H1 (cell line): ENCODE results near the gene SGMS1. TPM values are rescaled to one million over a fixed set of nuclear protein-coding genes. Genes with fewer than 3 reads are reported as not detected.
A peak's percentile ranks its signal among the peaks of the same experiment; 100 is the strongest.

Source experiments
- CTCF ChIA-PET: fragments of 300-600 bp; sonication (Branson Sonifier 250); formaldehyde crosslinking; loops from one replicate; lab custom pipeline; 2021; ENCODE audit not compliant: partially characterized antibody; lab: Charles Lee
- POLR2A ChIA-PET: fragments of 300-600 bp; sonication (Branson Sonifier 250); formaldehyde crosslinking; loops from one replicate; lab custom pipeline; 2021; ENCODE audit warnings: inconsistent platforms; ENCODE audit not compliant: partially characterized antibody; lab: Charles Lee
- DNase-seq, 2 experiments: peaks; one replicate each; pipeline versions ENCODE4 v3.0.0 to v3.0.0-alpha.2; 2010 to 2022; ENCODE audit warnings: low spot score in 2 of 2, low read depth in 1 of 2, mixed read lengths in 1 of 2
- FAIRE-seq: peaks from 2 replicates; lab custom pipeline; 2011; peaks lifted over from hg19 to GRCh38; lab: Jason Lieb, UNC
- H2AFZ ChIP-seq: 2 replicates; pipeline ENCODE4 v1.8.1; 2012; ENCODE audit warnings: low read length, inconsistent platforms
- H2AK5ac ChIP-seq: 2 replicates; pipeline ENCODE4 v1.6.1; 2013; ENCODE audit warnings: low read depth, low read length
- H2BK120ac ChIP-seq: replicated peaks from 2 replicates; pipeline ENCODE3; 2013; ENCODE audit warnings: low read depth, low read length, inconsistent platforms
- H2BK12ac ChIP-seq: 2 replicates; pipeline ENCODE4 v1.6.1; 2013; ENCODE audit warnings: low read depth, low read length
- H2BK15ac ChIP-seq: 2 replicates; pipeline ENCODE4 v1.6.1; 2013; ENCODE audit warnings: low read length
- H2BK20ac ChIP-seq: 2 replicates; pipeline ENCODE4 v1.6.1; 2013; ENCODE audit warnings: low read length
- H2BK5ac ChIP-seq: 2 replicates; pipeline ENCODE4 v1.6.1; 2013; ENCODE audit warnings: low read depth, low read length
- H3K14ac ChIP-seq: 2 replicates; pipeline ENCODE4 v1.6.1; 2013; ENCODE audit warnings: inconsistent platforms; ENCODE audit not compliant: insufficient read length
- H3K18ac ChIP-seq: 2 replicates; pipeline ENCODE4 v1.6.1; 2013; ENCODE audit warnings: low read length; ENCODE audit errors: extremely low read depth
- H3K23ac ChIP-seq: 2 replicates; pipeline ENCODE4 v1.6.1; 2013; ENCODE audit warnings: inconsistent platforms; ENCODE audit not compliant: insufficient read length
- H3K23me2 ChIP-seq: 2 replicates; pipeline ENCODE4 v1.6.1; 2013; ENCODE audit warnings: low read depth, low read length
- H3K27ac ChIP-seq: 2 replicates; pipeline ENCODE4 v1.6.1; 2011; ENCODE audit warnings: low read depth, low read length, inconsistent platforms
- H3K27me3 ChIP-seq, 4 experiments: replicated peaks in 1 of 4; 1 replicate in 1 of 4; 2 replicates in 3 of 4; pipeline versions ENCODE4 v1.6.1 to v1.8.1; 2011 to 2013; ENCODE audit warnings: low read length in 3 of 4, mild to moderate bottlenecking in 3 of 4, inconsistent platforms in 2 of 4, mixed read lengths in 2 of 4, moderate library complexity in 1 of 4; ENCODE audit not compliant: control insufficient read depth in 3 of 4, insufficient read depth in 3 of 4; ENCODE audit errors: extremely low read depth in 1 of 4
- H3K36me3 ChIP-seq, 4 experiments: 2 replicates each; pipeline versions ENCODE4 v1.6.1 to v1.8.1; 2011 to 2013; ENCODE audit warnings: mild to moderate bottlenecking in 4 of 4, low read length in 3 of 4, moderate library complexity in 2 of 4, control low read depth in 1 of 4, inconsistent platforms in 1 of 4; ENCODE audit not compliant: insufficient read depth in 4 of 4, control insufficient read depth in 2 of 4
- H3K4ac ChIP-seq: replicated peaks from 2 replicates; pipeline ENCODE3; 2013; ENCODE audit warnings: low read length, low read depth, mixed read lengths, inconsistent platforms; ENCODE audit not compliant: insufficient read length
- H3K4me1 ChIP-seq, 4 experiments: replicated peaks in 1 of 4; 1 replicate in 1 of 4; 2 replicates in 3 of 4; pipeline versions ENCODE4 v1.6.1 to v1.8.1; 2011 to 2013; ENCODE audit warnings: low read length in 3 of 4, inconsistent platforms in 2 of 4, mixed read lengths in 1 of 4; ENCODE audit not compliant: insufficient read depth in 4 of 4, control insufficient read depth in 3 of 4
- H3K4me2 ChIP-seq, 2 experiments: 2 replicates each; pipeline versions ENCODE4 v1.6.1 to v1.8.1; 2011 to 2013; ENCODE audit warnings: low read depth in 2 of 2, low read length in 2 of 2, control low read depth in 1 of 2, inconsistent platforms in 1 of 2, mild to moderate bottlenecking in 1 of 2; ENCODE audit not compliant: insufficient read depth in 1 of 2
- H3K4me3 ChIP-seq, 4 experiments: fragments of 200-600, 300-600 bp in 1 of 4; sonication (generic), shearing (Covaris generic), sonication (Bioruptor Twin) in 1 of 4; 2 replicates each; pipeline versions ENCODE4 v1.5.1 to v1.8.1; 2011 to 2016; ENCODE audit warnings: low read length in 4 of 4, low read depth in 3 of 4, control low read depth in 2 of 4, inconsistent platforms in 2 of 4, mild to moderate bottlenecking in 2 of 4, mixed read lengths in 1 of 4, moderate library complexity in 1 of 4; ENCODE audit not compliant: insufficient read depth in 2 of 4; ENCODE audit errors: extremely low read depth in 1 of 4
- H3K56ac ChIP-seq: replicated peaks from 2 replicates; pipeline ENCODE3; 2013; ENCODE audit warnings: low read depth, mild to moderate bottlenecking, mixed read lengths, low read length, inconsistent platforms; ENCODE audit not compliant: insufficient read length
- H3K79me1 ChIP-seq: 2 replicates; pipeline ENCODE4 v1.6.1; 2013; ENCODE audit warnings: low read depth, low read length, control low read depth
- H3K79me2 ChIP-seq, 2 experiments: 2 replicates each; pipeline versions ENCODE4 v1.6.1 to v1.8.1; 2012 to 2013; ENCODE audit warnings: low read length in 2 of 2, mild to moderate bottlenecking in 2 of 2, inconsistent platforms in 1 of 2; ENCODE audit not compliant: insufficient read depth in 2 of 2, control insufficient read depth in 1 of 2
- H3K9ac ChIP-seq, 4 experiments: replicated peaks in 1 of 4; 1 replicate in 1 of 4; 2 replicates in 3 of 4; pipeline versions ENCODE4 v1.6.1 to v1.8.1; 2011 to 2013; ENCODE audit warnings: low read depth in 3 of 4, low read length in 3 of 4, control low read depth in 2 of 4, mild to moderate bottlenecking in 2 of 4, moderate library complexity in 2 of 4, inconsistent platforms in 1 of 4; ENCODE audit errors: extremely low read depth in 1 of 4
- H3K9me3 ChIP-seq, 2 experiments: 2 replicates each; pipeline versions ENCODE4 v1.6.1 to v1.8.1; 2012 to 2013; ENCODE audit warnings: mild to moderate bottlenecking in 2 of 2, moderate library complexity in 2 of 2, control low read depth in 1 of 2, inconsistent platforms in 1 of 2, low read depth in 1 of 2, low read length in 1 of 2, mixed read lengths in 1 of 2; ENCODE audit not compliant: insufficient read depth in 2 of 2
- H4K20me1 ChIP-seq, 2 experiments: replicated peaks in 1 of 2; 2 replicates each; pipeline versions ENCODE3 to v1.8.1; 2011 to 2013; ENCODE audit warnings: inconsistent platforms in 2 of 2, low read length in 2 of 2, mild to moderate bottlenecking in 1 of 2; ENCODE audit not compliant: insufficient read depth in 2 of 2, control insufficient read depth in 1 of 2
- H4K5ac ChIP-seq: 2 replicates; pipeline ENCODE4 v1.6.1; 2013; ENCODE audit warnings: low read length, low read depth, mixed read lengths, inconsistent platforms; ENCODE audit not compliant: insufficient read length
- H4K8ac ChIP-seq: 2 replicates; pipeline ENCODE4 v1.8.0; 2013; ENCODE audit warnings: mild to moderate bottlenecking, moderate library complexity, low read length, inconsistent platforms; ENCODE audit not compliant: insufficient read depth; ENCODE audit errors: extremely low read depth
- H4K91ac ChIP-seq: replicated peaks from 2 replicates; pipeline ENCODE3; 2013; ENCODE audit warnings: low read length, mixed read lengths, inconsistent platforms; ENCODE audit not compliant: insufficient read length
- CEBPB ChIP-seq: IDR thresholded peaks from 2 replicates; pipeline ENCODE4 v1.6.1; 2012; ENCODE audit warnings: low read depth, low read length
- CHD1 ChIP-seq: IDR thresholded peaks from 2 replicates; pipeline ENCODE4 v1.6.1; 2012; ENCODE audit warnings: low read depth, low read length, improper control_type of control experiment
- KDM1A ChIP-seq: fragments of 200-600, 300-600 bp; sonication (generic); IDR thresholded peaks from 2 replicates; pipeline ENCODE4 v1.7.1; 2016; ENCODE audit warnings: mild to moderate bottlenecking, low read length, borderline replicate concordance
- KDM4A ChIP-seq: IDR thresholded peaks from one replicate; pipeline ENCODE4 v1.7.1; 2012; ENCODE audit warnings: low read depth, mild to moderate bottlenecking, moderate library complexity, low read length, inconsistent platforms; ENCODE audit not compliant: severe bottlenecking
- PHF8 ChIP-seq: fragments of 200-600 bp; sonication (generic); conservative IDR thresholded peaks from 2 replicates; pipeline ENCODE4 v1.7.1; 2012; ENCODE audit warnings: low read depth, mild to moderate bottlenecking, inconsistent platforms, low read length, moderate library complexity
- SAP30 ChIP-seq: fragments of 300-600 bp; sonication (generic); IDR thresholded peaks from 2 replicates; pipeline ENCODE4 v1.7.1; 2012; ENCODE audit warnings: low read length, moderate library complexity, mild to moderate bottlenecking, inconsistent platforms; ENCODE audit not compliant: insufficient read depth, insufficient replicate concordance
- SIN3A ChIP-seq, 2 experiments: IDR thresholded peaks in 1 of 2; conservative IDR thresholded peaks in 1 of 2; 2 replicates each; pipeline ENCODE4 v1.6.1; 2011 to 2012; ENCODE audit warnings: low read length in 2 of 2, improper control_type of control experiment in 1 of 2, low read depth in 1 of 2, mild to moderate bottlenecking in 1 of 2
- SP4 ChIP-seq: IDR thresholded peaks from 2 replicates; pipeline ENCODE4 v1.6.1; 2012; ENCODE audit warnings: low read length, inconsistent platforms
- WGBS, 2 experiments: shearing (Covaris generic) in 1 of 2; methylation state at CpG; one replicate each; pipeline versions ENCODE4 v1.1.6 to v1.1.7; 2013 to 2015; ENCODE audit warnings: low lambda C conversion rate in 2 of 2, mixed read lengths in 2 of 2, inconsistent platforms in 1 of 2, low coverage in 1 of 2, missing lambda C conversion rate in 1 of 2; ENCODE audit not compliant: insufficient replicate concordance in 2 of 2, insufficient coverage in 1 of 2, insufficient read length in 1 of 2; ENCODE audit errors: extremely low coverage in 1 of 2, missing lambda C conversion rate in 1 of 2; 5-methylcytosine and 5-hydroxymethylcytosine counted together
- polyA plus RNA-seq, 7 experiments: library from polyadenylated mRNA; depleted of rRNA in 3 of 7; stranded (reverse) in 5 of 7; unstranded in 2 of 7; fragments of >200 nt in 5 of 7; fragments of 200-250 nt in 2 of 7; gene quantifications; 1 replicate in 5 of 7; 2 replicates in 1 of 7; 4 replicates in 1 of 7; pipeline versions ENCODE4 v1.2.1 to v1.2.3, GENCODE V29; 2011 to 2013; ENCODE audit warnings: missing spikeins in 2 of 7, mixed read lengths in 2 of 7
- total RNA-seq: library from RNA; stranded (reverse); fragmentation: NEBNext Ultra II Directional; extraction: Animal tissue kit (Norgen Biotek cat#: 25700); gene quantifications from 2 replicates; pipeline ENCODE4 v1.2.1, GENCODE V29; 2021

Gene SGMS1
- total and polyA plus RNA-seq, 2 of the 8 experiments (the other 6 are each of a cell fraction or from before 2014, with no cell fraction given), result 6.0 to 15.6 TPM

- no peak overlapping the region for H2BK12ac ChIP-seq
- H3K9me3 ChIP-seq, result no peaks in the 10 kb centered on the region
- H3K23ac ChIP-seq, result no peak overlapping the region
- no peak for TF ChIP-seq SAP30
- TF ChIP-seq PHF8, result no peak
- TF ChIP-seq SP4, result no peak
- TF ChIP-seq KDM4A, result no peak
- TF ChIP-seq CHD1, result no peak
- no peak for TF ChIP-seq SIN3A (conservative IDR thresholded peaks at IDR 0.05 in 1 of 2, IDR thresholded peaks at IDR 0.05 in 1 of 2; ENCODE audit: low read depth in 1 of 2, low read length in 2 of 2)
- peak; percentile 56; the same call in 1 of the 2 replicates for TF ChIP-seq CEBPB
- TF ChIP-seq KDM1A, result no peak
- H2BK5ac ChIP-seq, result no peak overlapping the region
- POLR2A ChIA-PET, result interaction anchor here (1.3 kb wide), 1 partner anchor 53 kb away, joined by 5 read pairs; no protein-coding TSS in a partner anchor
- H4K91ac ChIP-seq, result no peak overlapping the region
- no peak overlapping the region for H4K8ac ChIP-seq
- H3K56ac ChIP-seq, result no peak overlapping the region
- peaks cover 0 to 80% of the 10 kb centered on the region in 2 experiments; a peak in 2 of 4 replicates for H3K79me2 ChIP-seq
- H3K4me3 ChIP-seq, result no peak overlapping the region
- H3K18ac ChIP-seq, result no peak overlapping the region
- H3K27me3 ChIP-seq, result no peaks in the 10 kb centered on the region
- 69% methylated on average over 2 of the region's 2 CpGs; no CpG with 5 or more reads in 1 of the 2 experiments for WGBS, 2 experiments
- H2BK15ac ChIP-seq, result no peak overlapping the region
- H3K4me1 ChIP-seq, result peaks cover 6 to 16% (median 12%) of the 10 kb centered on the region in 4 experiments
- H4K20me1 ChIP-seq, result no peaks in the 10 kb centered on the region
- peaks cover 13% of the 10 kb centered on the region for H3K79me1 ChIP-seq
- no peak overlapping the region for H3K4ac ChIP-seq
- no peak overlapping the region for H4K5ac ChIP-seq
- no peaks in the 10 kb centered on the region for H3K36me3 ChIP-seq
- H2AFZ ChIP-seq, result no peak overlapping the region
- H3K9ac ChIP-seq, result no peak overlapping the region
- no peak overlapping the region for H2BK120ac ChIP-seq
- peak overlapping the region in 1 of 2 experiments; percentile 13; a peak in 1 of 4 replicates for H3K4me2 ChIP-seq
- no peak for DNase-seq
- no peak overlapping the region for H2AK5ac ChIP-seq
- H3K23me2 ChIP-seq, result no peaks in the 10 kb centered on the region
- H2BK20ac ChIP-seq, result no peak overlapping the region
- no peak overlapping the region for H3K14ac ChIP-seq
- CTCF ChIA-PET, result interaction anchor here (1.0 to 1.3 kb wide), 3 partner anchors 9 to 13 kb away, joined by 3 read pairs; no protein-coding TSS in a partner anchor
- no peak for FAIRE-seq
- H3K27ac ChIP-seq, result peak overlapping the region; percentile 16; the same call in 1 of the 2 replicates
Measured at GRCh38 chr10:50572017-50572491, 51.7 kb downstream of the SGMS1 start.
